Fibroblast of villous mesenchyme (primary cell): ENCODE data around the gene FGR. TPM values are rescaled to one million over a fixed set of nuclear protein-coding genes. Genes with fewer than 3 reads are reported as not detected.

ENCODE experiments used
- DNase-seq: peaks from one replicate; pipeline ENCODE4 v3.0.0-alpha.2; 2010; ENCODE audit warnings: low read depth
- H3K4me3 ChIP-seq: 2 replicates; pipeline ENCODE4 v1.5.1; 2011; ENCODE audit warnings: low read depth, mild to moderate bottlenecking, low read length
- CTCF ChIP-seq: IDR thresholded peaks from 2 replicates; pipeline ENCODE4 v1.5.1; 2012; ENCODE audit warnings: low read depth, mild to moderate bottlenecking, low read length; ENCODE audit not compliant: insufficient read depth
- total RNA-seq: library from RNA; depleted of rRNA; stranded (reverse); fragments of >200 nt; gene quantifications from 2 replicates; pipeline ENCODE4 v1.2.3, GENCODE V29; 2012

The FGR gene
- total RNA-seq, 1 donor, result not detected

- H3K4me3 ChIP-seq, result no peak overlapping the region
- no peak for TF ChIP-seq CTCF
- no peak for DNase-seq
These were observed 44.0 kb downstream of the FGR start for GRCh38 chr1:27590917-27591508.

- H3K4me3 ChIP-seq, result no peak overlapping the region
- no peak for TF ChIP-seq CTCF
- peak; percentile 74 for DNase-seq
These were observed 45.1 kb downstream of the FGR start for GRCh38 chr1:27589841-27590426.

DNA sequence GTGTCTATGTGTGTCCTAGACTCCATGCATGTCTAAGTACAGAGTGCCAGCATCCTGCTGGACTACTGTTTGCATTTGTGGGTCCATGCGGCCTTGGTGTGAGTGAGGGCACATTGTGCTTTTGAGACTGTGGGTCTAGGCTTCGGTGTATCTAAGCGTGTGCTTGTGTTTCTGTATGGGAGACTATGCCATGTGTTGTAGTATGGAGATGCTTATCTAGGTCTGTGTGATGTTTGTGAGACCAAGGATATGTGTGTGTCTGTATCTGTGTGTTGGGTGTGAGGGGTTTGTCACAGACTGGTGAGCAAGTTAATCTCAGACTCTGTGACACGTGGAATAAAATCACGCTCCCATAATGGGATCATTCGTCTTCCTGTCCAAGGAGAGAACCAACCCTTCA is 45.5 kb downstream of the FGR start:
- DNase-seq, result no peak
- H3K4me3 ChIP-seq, result no peak overlapping the region
- no peak for TF ChIP-seq CTCF

DNA sequence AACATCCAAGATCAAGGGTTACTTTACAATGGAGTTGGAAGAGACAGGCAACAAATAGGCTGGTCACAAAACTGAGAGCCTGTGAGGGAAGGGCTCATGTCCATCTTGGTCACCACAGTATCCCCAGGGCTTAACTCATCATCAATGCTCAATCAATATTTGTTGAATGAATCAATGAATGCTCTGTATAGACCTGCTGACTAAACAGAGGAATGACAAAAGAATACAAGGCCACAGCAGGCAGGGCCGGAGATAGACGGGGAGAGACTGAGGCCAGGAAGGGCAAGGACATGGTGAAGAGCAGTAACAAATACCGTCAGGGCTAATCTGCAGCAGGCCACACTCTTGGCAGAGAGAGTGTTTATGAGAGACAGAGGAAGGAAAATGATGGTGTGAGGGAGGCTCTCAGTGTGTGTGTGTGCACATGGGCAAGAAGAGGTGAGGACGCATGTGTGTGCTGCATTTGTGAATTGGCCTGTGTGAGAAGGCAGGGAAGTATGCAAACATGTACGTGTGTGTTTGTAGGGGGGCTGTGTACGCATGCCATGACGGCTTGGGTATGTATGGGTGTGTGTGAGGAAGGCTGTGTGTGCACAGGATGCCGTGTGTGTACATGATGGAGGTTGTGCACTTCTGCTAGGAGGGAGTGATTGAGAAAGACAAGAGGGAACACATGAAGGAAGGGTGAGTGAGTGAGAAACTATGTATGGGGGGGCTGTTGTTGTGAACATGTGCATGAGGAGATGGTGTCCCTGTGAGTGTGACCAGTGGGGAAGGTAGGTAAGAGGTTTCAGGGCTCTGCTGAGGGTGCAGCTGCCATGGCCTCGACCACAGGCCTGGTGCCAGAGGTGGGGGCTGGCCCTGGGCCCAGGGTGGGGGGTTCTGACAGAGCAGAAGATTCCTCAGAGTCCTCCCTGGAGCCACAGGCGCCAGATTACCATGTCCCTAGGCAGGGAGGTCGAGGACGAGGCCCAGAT is 46.4 kb downstream of the FGR start:
- TF ChIP-seq CTCF, result no peak
- peak; percentile 71 for DNase-seq
- no peak overlapping the region for H3K4me3 ChIP-seq

- no peak overlapping the region for H3K4me3 ChIP-seq
- no peak for DNase-seq
- TF ChIP-seq CTCF, result no peak
These were observed 49.3 kb downstream of the FGR start for GRCh38 chr1:27585684-27586083.

GRCh38 chr1:27584453-27584852 is 50.5 kb downstream of the FGR start:
- no peak for DNase-seq
- TF ChIP-seq CTCF, result no peak
- H3K4me3 ChIP-seq, result no peak overlapping the region
